CD4-positive, alpha-beta T cell (primary cell): ENCODE measurements around the gene MRPL28. TPM values are rescaled to one million over a fixed set of nuclear protein-coding genes. Genes with fewer than 3 reads are reported as not detected.

Experiments
- ATAC-seq: fragments of 200-7000 bp; cut with Tn5 transposase; one replicate; pipeline ENCODE4 v1.10.0; 2022; ENCODE audit warnings: mild to moderate bottlenecking; ENCODE audit not compliant: poor library complexity
- CTCF ChIA-PET: fragments of 350-600 bp; sonication (Branson Sonifier 250); formaldehyde crosslinking; loops from one replicate; lab custom pipeline; 2021; ENCODE audit warnings: antibody characterized with exemption, inconsistent platforms; lab: Charles Lee
- POLR2A ChIA-PET: fragments of 350-600 bp; sonication (Branson Sonifier 250); formaldehyde crosslinking; loops from one replicate; lab custom pipeline; 2021; ENCODE audit warnings: antibody characterized with exemption, inconsistent platforms; lab: Charles Lee
- DNase-seq, 14 experiments: peaks; one replicate each; pipeline ENCODE4 v3.0.0-alpha.2; 2013 to 2020; ENCODE audit warnings: mixed read lengths in 2 of 14
- H3K27ac ChIP-seq, 2 donors: one replicate each; pipeline versions ENCODE4 v1.5.1 to v1.7.0; 2013; ENCODE audit warnings: low read length in 2 of 2, low read depth in 1 of 2, mild to moderate bottlenecking in 1 of 2
- H3K27me3 ChIP-seq, 2 experiments: 1 replicate in 1 of 2; 2 replicates in 1 of 2; pipeline versions ENCODE4 v1.6.1 to v1.7.0; 2013; ENCODE audit warnings: low read length in 2 of 2, control low read depth in 1 of 2, mild to moderate bottlenecking in 1 of 2, moderate library complexity in 1 of 2; ENCODE audit not compliant: insufficient read depth in 2 of 2, control insufficient read depth in 1 of 2
- H3K36me3 ChIP-seq: one replicate; pipeline ENCODE4 v1.6.1; 2013; ENCODE audit warnings: low read length, control low read depth; ENCODE audit not compliant: insufficient read depth
- H3K4me1 ChIP-seq: one replicate; pipeline ENCODE4 v1.6.1; 2013; ENCODE audit warnings: low read length, control low read depth; ENCODE audit not compliant: insufficient read depth
- H3K4me3 ChIP-seq: one replicate; pipeline ENCODE4 v1.5.1; 2013; ENCODE audit warnings: mild to moderate bottlenecking, low read length, moderate library complexity
- H3K9me3 ChIP-seq, 2 experiments: 1 replicate in 1 of 2; 2 replicates in 1 of 2; pipeline versions ENCODE4 v1.6.1 to v1.7.0; 2013; ENCODE audit warnings: low read length in 2 of 2, mild to moderate bottlenecking in 2 of 2, control low read depth in 1 of 2, moderate library complexity in 1 of 2; ENCODE audit not compliant: control insufficient read depth in 1 of 2, insufficient read depth in 1 of 2
- H3K27ac Mint-ChIP-seq: one replicate; pipeline ENCODE4 v1.8.0; 2020; ENCODE audit warnings: mixed read lengths
- H3K27me3 Mint-ChIP-seq: one replicate; pipeline ENCODE4 v1.8.0; 2021; ENCODE audit warnings: mixed read lengths
- H3K36me3 Mint-ChIP-seq: one replicate; pipeline ENCODE4 v1.8.0; 2021; ENCODE audit warnings: low read depth, mixed read lengths
- H3K4me1 Mint-ChIP-seq: one replicate; pipeline ENCODE4 v1.8.0; 2021; ENCODE audit warnings: low read depth, mixed read lengths
- H3K4me3 Mint-ChIP-seq: one replicate; pipeline ENCODE4 v1.8.0; 2020; ENCODE audit warnings: mild to moderate bottlenecking, mixed read lengths
- H3K9me3 Mint-ChIP-seq: one replicate; pipeline ENCODE4 v1.8.0; 2020; ENCODE audit warnings: mixed read lengths
- intact Hi-C, 2 experiments: fragments of 100-400 bp; cut with DNase I in 1 of 2; cut with micrococcal nuclease in 1 of 2; formaldehyde crosslinking; loops; one replicate each; pipeline versions ENCODE4 v1.15.1 to v1.9.0; 2023 to 2025; cut with DNase I, micrococcal nuclease
- total RNA-seq, 174 experiments: library from RNA in 2 of 174; stranded (reverse) in 2 of 174; gene quantifications; one replicate each; pipeline ENCODE4 v1.2.3 and lab custom pipeline; 2021 to 2026
- TF ChIP-seq, protein P1 (sequence below): fragments of 200-600 bp; IDR thresholded peaks from one replicate; pipeline ENCODE4 v1.8.0; 2022; ENCODE audit warnings: antibody characterized with exemption, mild to moderate bottlenecking

The MRPL28 gene
- total RNA-seq, 2 experiments from 2014 or later = 19.6 to 19.7 TPM

DNA sequence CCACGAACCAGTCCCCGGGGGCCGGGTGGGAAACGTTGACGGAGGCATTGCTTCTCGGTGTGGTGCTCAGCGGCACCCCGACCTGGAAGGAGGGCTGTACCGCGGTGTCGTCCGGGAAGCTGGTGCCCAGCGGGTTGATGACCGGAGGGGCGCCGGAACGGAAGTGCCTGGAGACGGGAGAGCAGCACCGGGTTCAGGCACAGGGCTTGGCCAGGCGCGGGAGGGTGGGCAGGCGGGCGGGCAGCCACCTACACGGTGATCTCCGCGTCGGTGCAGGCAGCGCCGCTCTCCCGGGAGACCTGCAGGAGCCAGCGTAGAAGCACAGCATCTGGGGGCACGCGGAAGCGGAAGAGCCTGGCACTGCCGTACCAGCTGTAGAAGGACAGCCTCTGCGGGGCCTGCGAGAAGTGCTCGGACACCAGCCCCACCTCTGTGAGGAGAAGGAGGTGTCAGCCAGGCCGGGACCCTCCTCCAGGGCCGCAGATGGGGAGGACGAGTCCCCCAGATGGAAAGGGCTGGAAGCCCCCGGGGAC, 7.1 kb upstream of the MRPL28 start:
- peaks cover 43% of the 10 kb centered on the region for H3K36me3 ChIP-seq
- Mint-ChIP-seq H3K4me1 (peaks cover 13% of the 10 kb centered on the region), H3K9me3 (no peaks in the 10 kb centered on the region), H3K36me3 (peaks cover 26% of the 10 kb centered on the region), H3K27ac (no peak overlapping the region), H3K4me3 (no peak overlapping the region), H3K27me3 (no peaks in the 10 kb centered on the region)
- no peaks in the 10 kb centered on the region for H3K9me3 ChIP-seq
- no peak overlapping the region for H3K27ac ChIP-seq
- ChIA-PET CTCF (no interaction called here), POLR2A (no interaction called here)
- ATAC-seq = no peak
- no peak for DNase-seq
- H3K4me3 ChIP-seq = no peak overlapping the region
- TF ChIP-seq, protein P1, sequence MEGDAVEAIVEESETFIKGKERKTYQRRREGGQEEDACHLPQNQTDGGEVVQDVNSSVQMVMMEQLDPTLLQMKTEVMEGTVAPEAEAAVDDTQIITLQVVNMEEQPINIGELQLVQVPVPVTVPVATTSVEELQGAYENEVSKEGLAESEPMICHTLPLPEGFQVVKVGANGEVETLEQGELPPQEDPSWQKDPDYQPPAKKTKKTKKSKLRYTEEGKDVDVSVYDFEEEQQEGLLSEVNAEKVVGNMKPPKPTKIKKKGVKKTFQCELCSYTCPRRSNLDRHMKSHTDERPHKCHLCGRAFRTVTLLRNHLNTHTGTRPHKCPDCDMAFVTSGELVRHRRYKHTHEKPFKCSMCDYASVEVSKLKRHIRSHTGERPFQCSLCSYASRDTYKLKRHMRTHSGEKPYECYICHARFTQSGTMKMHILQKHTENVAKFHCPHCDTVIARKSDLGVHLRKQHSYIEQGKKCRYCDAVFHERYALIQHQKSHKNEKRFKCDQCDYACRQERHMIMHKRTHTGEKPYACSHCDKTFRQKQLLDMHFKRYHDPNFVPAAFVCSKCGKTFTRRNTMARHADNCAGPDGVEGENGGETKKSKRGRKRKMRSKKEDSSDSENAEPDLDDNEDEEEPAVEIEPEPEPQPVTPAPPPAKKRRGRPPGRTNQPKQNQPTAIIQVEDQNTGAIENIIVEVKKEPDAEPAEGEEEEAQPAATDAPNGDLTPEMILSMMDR = no peak
- H3K4me1 ChIP-seq = peaks cover 34% of the 10 kb centered on the region
- intact Hi-C loops = no loop called here
- no peaks in the 10 kb centered on the region for H3K27me3 ChIP-seq

DNA sequence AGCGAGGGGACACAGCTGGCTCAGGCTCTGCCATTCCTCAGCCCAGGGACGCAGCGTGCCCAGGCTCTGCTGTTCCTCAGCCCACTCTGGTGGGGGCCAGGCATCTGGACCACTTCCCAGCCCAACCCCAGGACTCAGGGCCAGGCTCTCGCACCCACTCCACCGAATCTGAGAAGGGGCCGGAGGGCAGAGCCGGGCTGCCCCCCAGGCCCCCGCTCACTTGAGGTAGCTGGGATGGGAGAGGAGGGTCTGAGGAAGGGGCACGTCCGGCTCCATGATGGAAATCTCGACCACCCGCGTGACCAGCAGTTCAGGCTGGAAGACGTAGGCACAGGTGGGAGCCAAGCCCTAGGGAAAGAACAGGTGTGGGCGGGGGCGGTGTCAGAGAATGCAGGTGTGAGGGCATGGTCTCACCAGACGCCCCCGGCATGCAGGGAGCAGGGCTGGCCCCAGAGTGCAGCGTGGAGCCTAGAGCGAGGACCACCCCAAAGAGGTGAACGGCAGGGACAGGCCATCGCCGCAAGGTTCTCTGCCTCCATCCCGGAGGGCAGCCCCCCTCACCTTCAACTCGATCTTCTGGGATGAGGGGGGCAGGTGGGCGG, 6.6 kb upstream of the MRPL28 start:
- POLR2A ChIA-PET = no interaction called here
- Histone ChIP-seq H3K9me3 (peaks cover 0 to 4% of the 10 kb centered on the region in 2 experiments), H3K4me3 (no peak overlapping the region), H3K36me3 (peaks cover 48% of the 10 kb centered on the region), H3K27ac (no peak overlapping the region), H3K27me3 (no peaks in the 10 kb centered on the region), H3K4me1 (peaks cover 31% of the 10 kb centered on the region)
- DNase-seq (no peak), ATAC-seq (no peak)
- TF ChIP-seq, protein P1 = no peak
- no peaks in the 10 kb centered on the region for H3K27me3 Mint-ChIP-seq
- CTCF ChIA-PET = no interaction called here
- peaks cover 29% of the 10 kb centered on the region for H3K36me3 Mint-ChIP-seq
- no peak overlapping the region for H3K27ac Mint-ChIP-seq
- intact Hi-C loops = no loop called here
- H3K4me1 Mint-ChIP-seq = peaks cover 11% of the 10 kb centered on the region
- no peaks in the 10 kb centered on the region for H3K9me3 Mint-ChIP-seq
- H3K4me3 Mint-ChIP-seq = no peak overlapping the region

- CTCF ChIA-PET = no interaction called here
- ATAC-seq (no peak), DNase-seq (no peak)
- TF ChIP-seq, protein P1 = no peak
- no peaks in the 10 kb centered on the region for H3K9me3 Mint-ChIP-seq
- H3K4me3 Mint-ChIP-seq = no peak overlapping the region
- intact Hi-C loops = no loop called here
- POLR2A ChIA-PET = no interaction called here
- H3K4me1 ChIP-seq = peaks cover 32% of the 10 kb centered on the region
- H3K36me3 ChIP-seq = peaks cover 55% of the 10 kb centered on the region
- no peaks in the 10 kb centered on the region for H3K27me3 Mint-ChIP-seq
- H3K9me3 ChIP-seq = peaks cover 0 to 8% of the 10 kb centered on the region in 2 experiments
- no peak overlapping the region for H3K4me3 ChIP-seq
- no peaks in the 10 kb centered on the region for H3K27me3 ChIP-seq
- H3K27ac ChIP-seq = no peak overlapping the region
- H3K36me3 Mint-ChIP-seq = peaks cover 32% of the 10 kb centered on the region
- H3K27ac Mint-ChIP-seq = no peak overlapping the region
- peaks cover 11% of the 10 kb centered on the region for H3K4me1 Mint-ChIP-seq
Measured at GRCh38 chr16:375927-376816, 5.8 kb upstream of the MRPL28 start.
